OCI-LY7 (cell line): ENCODE measurements around the gene MDC1.

Source experiments
- EZH2phosphoT487 ChIP-seq: fragments of 200-600 bp; sonication (generic); IDR thresholded peaks from 2 replicates; pipeline ENCODE4 v1.6.1; 2018; ENCODE audit warnings: low read depth, borderline replicate concordance, mild to moderate bottlenecking, mixed run types, antibody characterized with exemption, low read length, moderate library complexity, mixed read lengths
- TF ChIP-seq, protein P1 (sequence below): fragments of 200-600 bp; sonication (generic); conservative IDR thresholded peaks from 2 replicates; pipeline ENCODE4 v1.5.1; 2014; ENCODE audit warnings: mild to moderate bottlenecking, antibody characterized with exemption, low read length, moderate library complexity, mixed read lengths

DNA sequence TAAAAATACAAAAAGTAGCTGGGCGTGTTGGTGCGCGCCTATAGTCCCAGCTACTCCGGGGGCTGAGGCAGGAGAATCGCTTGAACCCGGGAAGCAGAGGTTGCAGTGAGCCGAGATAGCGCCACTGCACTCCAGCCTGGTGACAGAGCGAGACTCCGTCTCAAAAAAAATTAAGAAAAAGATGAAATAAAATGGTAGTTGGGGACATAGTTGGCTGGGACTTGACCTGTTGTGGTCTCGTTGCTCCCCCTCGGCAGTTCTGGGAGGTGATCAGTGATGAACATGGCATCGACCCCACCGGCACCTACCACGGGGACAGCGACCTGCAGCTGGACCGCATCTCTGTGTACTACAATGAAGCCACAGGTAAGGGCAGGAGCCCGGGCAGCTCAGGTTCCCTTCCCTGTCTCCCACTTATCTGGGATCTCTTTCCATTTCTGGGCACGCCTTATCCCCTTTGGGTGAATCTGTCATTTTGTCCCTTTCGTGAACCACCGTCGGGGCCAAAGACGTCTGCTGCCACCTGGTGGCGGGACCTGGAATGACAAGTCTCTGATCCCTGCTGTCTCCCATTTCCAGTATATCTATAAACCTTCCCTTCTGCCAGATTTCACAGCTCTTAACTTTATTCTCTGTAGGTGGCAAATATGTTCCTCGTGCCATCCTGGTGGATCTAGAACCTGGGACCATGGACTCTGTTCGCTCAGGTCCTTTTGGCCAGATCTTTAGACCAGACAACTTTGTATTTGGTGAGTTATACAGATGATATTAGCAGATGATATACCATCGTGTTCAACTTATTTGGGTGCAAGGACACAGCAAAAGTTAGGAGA is 5.4 kb upstream of the MDC1 start:
- TF ChIP-seq, protein P1, sequence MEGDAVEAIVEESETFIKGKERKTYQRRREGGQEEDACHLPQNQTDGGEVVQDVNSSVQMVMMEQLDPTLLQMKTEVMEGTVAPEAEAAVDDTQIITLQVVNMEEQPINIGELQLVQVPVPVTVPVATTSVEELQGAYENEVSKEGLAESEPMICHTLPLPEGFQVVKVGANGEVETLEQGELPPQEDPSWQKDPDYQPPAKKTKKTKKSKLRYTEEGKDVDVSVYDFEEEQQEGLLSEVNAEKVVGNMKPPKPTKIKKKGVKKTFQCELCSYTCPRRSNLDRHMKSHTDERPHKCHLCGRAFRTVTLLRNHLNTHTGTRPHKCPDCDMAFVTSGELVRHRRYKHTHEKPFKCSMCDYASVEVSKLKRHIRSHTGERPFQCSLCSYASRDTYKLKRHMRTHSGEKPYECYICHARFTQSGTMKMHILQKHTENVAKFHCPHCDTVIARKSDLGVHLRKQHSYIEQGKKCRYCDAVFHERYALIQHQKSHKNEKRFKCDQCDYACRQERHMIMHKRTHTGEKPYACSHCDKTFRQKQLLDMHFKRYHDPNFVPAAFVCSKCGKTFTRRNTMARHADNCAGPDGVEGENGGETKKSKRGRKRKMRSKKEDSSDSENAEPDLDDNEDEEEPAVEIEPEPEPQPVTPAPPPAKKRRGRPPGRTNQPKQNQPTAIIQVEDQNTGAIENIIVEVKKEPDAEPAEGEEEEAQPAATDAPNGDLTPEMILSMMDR = peak; percentile 98
- TF ChIP-seq EZH2phosphoT487 = no peak
